Endothelial cell of umbilical vein (primary cell): ENCODE data around the gene CPNE7. TPM values are rescaled to one million over a fixed set of nuclear protein-coding genes. Genes with fewer than 3 reads are reported as not detected.

ENCODE experiments used
- BruUV-seq: library from RNA; stranded (reverse); fragments of 400-500 nt; replicated peaks from 2 replicates; lab custom pipeline; 2021; lab: Mats Ljungman, UMichigan
- CTCF ChIA-PET: fragments of 300-600, 350-600 bp; sonication (Branson Sonifier 250); formaldehyde crosslinking; loops from one replicate; lab custom pipeline; 2021; ENCODE audit warnings: antibody characterized with exemption, inconsistent platforms; lab: Charles Lee
- POLR2A ChIA-PET: fragments of 300-600, 350-600 bp; sonication (Branson Sonifier 250); formaldehyde crosslinking; loops from one replicate; lab custom pipeline; 2021; ENCODE audit warnings: antibody characterized with exemption, inconsistent platforms; lab: Charles Lee
- DNase-seq: peaks from one replicate; pipeline ENCODE4 v3.0.0-alpha.2; 2011; ENCODE audit warnings: low read depth, low spot score
- FAIRE-seq: peaks from 2 replicates; lab custom pipeline; 2011; peaks lifted over from hg19 to GRCh38; lab: Jason Lieb, UNC
- H2AFZ ChIP-seq: 2 replicates; pipeline ENCODE4 v1.6.0; 2012; ENCODE audit warnings: low read depth, low read length, control low read depth, inconsistent platforms
- H3K27ac ChIP-seq: 2 replicates; pipeline ENCODE4 v1.5.1; 2011; ENCODE audit warnings: low read depth, mild to moderate bottlenecking, control low read depth, low read length, moderate library complexity; ENCODE audit not compliant: insufficient read depth
- H3K27me3 ChIP-seq, 2 experiments: 2 replicates each; pipeline versions ENCODE4 v1.6.0 to v1.6.1; 2011; ENCODE audit warnings: low read length in 2 of 2, mixed read lengths in 1 of 2; ENCODE audit not compliant: control insufficient read depth in 2 of 2, insufficient read depth in 2 of 2
- H3K36me3 ChIP-seq, 2 experiments: 2 replicates in 1 of 2; 3 replicates in 1 of 2; pipeline ENCODE4 v1.5.1; 2011; ENCODE audit warnings: low read length in 2 of 2, mild to moderate bottlenecking in 1 of 2, moderate library complexity in 1 of 2; ENCODE audit not compliant: control insufficient read depth in 2 of 2, insufficient read depth in 2 of 2; ENCODE audit errors: extremely low read depth in 1 of 2
- H3K4me1 ChIP-seq: 3 replicates; pipeline ENCODE4 v1.5.1; 2011; ENCODE audit warnings: mild to moderate bottlenecking, low read length; ENCODE audit not compliant: control insufficient read depth, insufficient read depth; ENCODE audit errors: extremely low read depth
- H3K4me2 ChIP-seq: 2 replicates; pipeline ENCODE4 v1.6.1; 2011; ENCODE audit warnings: low read length, control low read depth, mixed read lengths; ENCODE audit not compliant: insufficient read depth
- H3K4me3 ChIP-seq, 3 experiments: fragments of 200-600 bp in 1 of 3; sonication (generic), shearing (Covaris generic) in 1 of 3; replicated peaks in 1 of 3; 2 replicates each; pipeline ENCODE4 v1.5.1; 2011 to 2016; ENCODE audit warnings: control low read depth in 3 of 3, low read length in 3 of 3, mild to moderate bottlenecking in 2 of 3, inconsistent platforms in 1 of 3, low read depth in 1 of 3, moderate library complexity in 1 of 3; ENCODE audit not compliant: insufficient read depth in 1 of 3
- H3K79me2 ChIP-seq: 2 replicates; pipeline ENCODE4 v1.6.0; 2012; ENCODE audit warnings: low read length, inconsistent platforms; ENCODE audit not compliant: control insufficient read depth, insufficient read depth
- H3K9ac ChIP-seq: replicated peaks from 2 replicates; pipeline ENCODE3; 2011; ENCODE audit warnings: low read length, control low read depth; ENCODE audit not compliant: insufficient read depth; ENCODE audit errors: extremely low read depth
- H3K9me1 ChIP-seq: replicated peaks from 3 replicates; pipeline ENCODE4 v1.6.0; 2011; ENCODE audit warnings: mild to moderate bottlenecking, low read length; ENCODE audit not compliant: control insufficient read depth, insufficient read depth; ENCODE audit errors: extremely low read depth
- H3K9me3 ChIP-seq: replicated peaks from 2 replicates; pipeline ENCODE4 v1.5.1; 2012; ENCODE audit warnings: low read length, inconsistent platforms; ENCODE audit not compliant: control insufficient read depth, insufficient read depth
- H4K20me1 ChIP-seq: replicated peaks from 2 replicates; pipeline ENCODE3; 2011; ENCODE audit warnings: mild to moderate bottlenecking, low read length; ENCODE audit not compliant: control insufficient read depth, insufficient read depth; ENCODE audit errors: extremely low read depth
- EZH2 ChIP-seq: IDR thresholded peaks from 2 replicates; pipeline ENCODE4 v1.6.1; 2012; ENCODE audit warnings: borderline replicate concordance, low read depth, mild to moderate bottlenecking, moderate library complexity, low read length, inconsistent platforms; ENCODE audit not compliant: severe bottlenecking
- FOS ChIP-seq: IDR thresholded peaks from 2 replicates; pipeline ENCODE4 v1.6.1; 2011; ENCODE audit warnings: mild to moderate bottlenecking, low read length, moderate library complexity, borderline replicate concordance; ENCODE audit not compliant: insufficient read depth
- GATA2 ChIP-seq: IDR thresholded peaks from 2 replicates; pipeline ENCODE4 v1.7.0; 2011; ENCODE audit warnings: low read depth, mild to moderate bottlenecking, moderate library complexity, mixed read lengths, low read length; ENCODE audit not compliant: insufficient read length, insufficient read depth
- JUN ChIP-seq: IDR thresholded peaks from 2 replicates; pipeline ENCODE4 v1.6.1; 2011; ENCODE audit warnings: borderline replicate concordance, low read depth; ENCODE audit not compliant: insufficient read length, insufficient read depth
- MAX ChIP-seq: IDR thresholded peaks from 2 replicates; pipeline ENCODE4 v1.6.1; 2011; ENCODE audit not compliant: insufficient read depth, insufficient read length
- MYC ChIP-seq: IDR thresholded peaks from one replicate; pipeline ENCODE4 v1.6.1; 2011; ENCODE audit warnings: mild to moderate bottlenecking, low read depth, low read length
- POLR2A ChIP-seq: IDR thresholded peaks from 2 replicates; pipeline ENCODE4 v1.6.1; 2012; ENCODE audit warnings: low read depth, mild to moderate bottlenecking, control low read depth, low read length
- POLR2AphosphoS5 ChIP-seq: IDR thresholded peaks from 2 replicates; pipeline ENCODE4 v1.6.1; 2012; ENCODE audit warnings: low read depth, mild to moderate bottlenecking, control low read depth, low read length, moderate library complexity; ENCODE audit not compliant: insufficient read depth
- dilution Hi-C: fragments of 300-500 bp; cut with MboI; formaldehyde crosslinking; loops from one replicate; pipeline ENCODE4 v1.15.0; 2019; ENCODE audit warnings: low sequenced_read_pairs; ENCODE audit not compliant: extremely low pct_ligation_motif_present
- intact Hi-C: fragments of 100-400 bp; cut with micrococcal nuclease; formaldehyde crosslinking; loops from one replicate; pipeline ENCODE4 v1.10.0; 2022
- polyA plus RNA-seq, 4 experiments: library from polyadenylated mRNA; depleted of rRNA in 3 of 4; stranded (reverse) in 3 of 4; unstranded in 1 of 4; fragments of >200 nt; gene quantifications; 2 replicates each; pipeline versions ENCODE4 v1.2.1 to v1.2.3, GENCODE V29; 2011 to 2012; ENCODE audit warnings: missing spikeins in 1 of 4
- total RNA-seq: library from RNA; stranded (reverse); gene quantifications from 2 replicates; pipeline ENCODE4 v1.2.3, GENCODE V29; 2021
- TF ChIP-seq, protein P1 (sequence below), 2 donors: IDR thresholded peaks; 1 replicate in 1 of 2; 2 replicates in 1 of 2; pipeline ENCODE4 v1.5.1; 2011; ENCODE audit warnings: low read length in 2 of 2, mild to moderate bottlenecking in 2 of 2, moderate library complexity in 2 of 2, control low read depth in 1 of 2, inconsistent platforms in 1 of 2, low read depth in 1 of 2; ENCODE audit not compliant: insufficient read depth in 1 of 2; ENCODE audit errors: extremely low read depth in 1 of 2

The CPNE7 gene
- total and polyA plus RNA-seq, 2 donors (not counting 3 experiments of a cell fraction or from before 2014, with no cell fraction given), result 2.0 to 5.9 TPM

DNA sequence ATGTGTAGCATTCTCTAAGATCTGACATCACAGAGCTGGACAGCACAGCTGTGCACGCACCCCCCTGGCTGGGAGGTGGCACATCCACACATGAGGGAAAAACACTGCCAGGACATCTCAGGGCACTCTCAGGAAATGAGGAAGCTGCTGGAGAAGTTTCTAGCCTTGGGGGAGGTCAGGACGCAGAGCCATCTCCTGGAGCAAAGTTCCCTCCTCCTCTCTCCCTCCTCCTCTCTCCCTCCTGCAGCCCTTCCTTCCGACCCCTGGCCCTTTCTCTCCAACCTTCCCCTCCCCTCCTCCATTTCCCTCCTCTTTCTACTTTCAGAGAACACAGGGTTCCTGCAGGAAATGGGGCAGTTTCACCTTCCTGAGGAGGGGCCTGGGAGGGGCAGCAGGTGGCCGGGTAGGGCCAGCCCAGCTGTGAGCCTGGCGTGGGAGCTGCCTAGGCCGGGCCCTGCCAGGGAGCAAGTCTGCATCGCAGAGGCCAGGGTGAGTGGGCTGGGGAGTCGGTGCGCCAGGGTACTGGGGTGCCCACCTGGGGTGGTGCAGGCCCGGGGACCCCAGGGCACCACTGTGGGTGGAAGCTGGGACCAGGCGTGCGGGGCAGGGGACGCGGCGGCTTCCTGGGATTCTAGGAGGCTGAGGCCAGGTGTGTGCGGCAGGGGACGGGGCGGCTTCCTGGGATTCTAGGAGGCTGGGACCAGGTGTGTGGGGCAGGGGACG is 37.8 kb downstream of the CPNE7 start, which contains the start of gene DPEP1:
DPEP1 (plus strand) TSS at position 412 of the 723 bp plus-strand sequence. CDS start 16,769 bp downstream, outside the sequence.
- Histone ChIP-seq H3K4me2 (no peak within 1 kb of the TSS), H3K9ac (no peak within 1 kb of the TSS), H3K9me3 (no peaks in the 10 kb centered on the region), H2AFZ (no peak within 1 kb of the TSS), H3K27me3 (no peaks in the 10 kb centered on the region), H3K4me3 (no peak within 1 kb of the TSS), H3K4me1 (peaks cover 2% of the 10 kb centered on the region), H3K27ac (no peak within 1 kb of the TSS), H3K36me3 (no peaks in the 10 kb centered on the region), H4K20me1 (no peaks in the 10 kb centered on the region), H3K79me2 (no peaks in the 10 kb centered on the region), H3K9me1 (no peaks in the 10 kb centered on the region)
- ChIA-PET POLR2A (no interaction called here), CTCF (interaction anchor here (1.4 to 4.1 kb wide), 14 partner anchors 10 to 73 kb away, joined by 3 to 48 read pairs (median 6); partner anchors contain the start of genes CDK10, CHMP1A and SPATA33)
- intact Hi-C loops, result no loop called here
- TF ChIP-seq POLR2AphosphoS5 (no peak), GATA2 (no peak)
- no TSS peak for BruUV-seq
- DNase-seq, result no peak
- dilution Hi-C loops, result no loop called here
- FAIRE-seq, result no peak

DNA sequence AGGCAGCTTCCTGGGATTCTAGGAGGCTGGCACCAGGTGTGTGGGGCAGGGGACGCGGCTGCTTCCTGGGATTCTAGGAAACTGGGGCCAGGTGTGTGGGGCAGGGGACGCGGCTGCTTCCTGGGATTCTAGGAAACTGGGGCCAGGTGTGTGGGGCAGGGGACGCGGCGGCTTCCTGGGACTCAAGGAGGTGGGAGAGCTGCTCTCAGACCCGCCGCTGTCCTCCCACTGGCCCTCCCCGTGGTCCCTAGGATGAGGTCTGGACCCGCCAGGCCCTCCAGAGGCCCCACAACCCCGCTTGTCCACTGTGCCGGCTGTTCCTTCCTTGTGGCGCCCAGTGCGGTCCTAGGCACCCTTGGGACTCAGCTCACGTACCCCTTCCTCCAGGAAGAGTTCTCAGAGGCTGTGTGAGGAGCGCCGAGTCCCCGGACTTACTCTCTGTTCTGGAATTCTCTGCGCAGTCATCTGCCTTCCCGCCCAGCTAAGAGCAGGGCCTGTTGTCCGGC is 38.4 kb downstream of the CPNE7 start:
- Histone ChIP-seq H2AFZ (no peak overlapping the region), H3K36me3 (no peaks in the 10 kb centered on the region), H4K20me1 (no peaks in the 10 kb centered on the region), H3K9me1 (no peaks in the 10 kb centered on the region), H3K27ac (no peak overlapping the region), H3K9ac (no peak overlapping the region), H3K4me1 (peaks cover 2% of the 10 kb centered on the region), H3K79me2 (no peaks in the 10 kb centered on the region), H3K4me3 (no peak overlapping the region), H3K4me2 (no peak overlapping the region), H3K27me3 (no peaks in the 10 kb centered on the region), H3K9me3 (no peaks in the 10 kb centered on the region)
- CTCF ChIA-PET, result interaction anchor here (1.0 to 4.1 kb wide), 21 partner anchors 9 to 247 kb away, joined by 3 to 48 read pairs (median 6); partner anchors contain the start of genes CDK10, CHMP1A, CPNE7 and SPATA33
- TF ChIP-seq POLR2A, result no peak
- TF ChIP-seq GATA2, result no peak
- TF ChIP-seq FOS, result no peak
- no peak for TF ChIP-seq POLR2AphosphoS5
- no peak for TF ChIP-seq EZH2
- TF ChIP-seq MAX, result no peak
- no peak for TF ChIP-seq JUN
- TF ChIP-seq, protein P1, sequence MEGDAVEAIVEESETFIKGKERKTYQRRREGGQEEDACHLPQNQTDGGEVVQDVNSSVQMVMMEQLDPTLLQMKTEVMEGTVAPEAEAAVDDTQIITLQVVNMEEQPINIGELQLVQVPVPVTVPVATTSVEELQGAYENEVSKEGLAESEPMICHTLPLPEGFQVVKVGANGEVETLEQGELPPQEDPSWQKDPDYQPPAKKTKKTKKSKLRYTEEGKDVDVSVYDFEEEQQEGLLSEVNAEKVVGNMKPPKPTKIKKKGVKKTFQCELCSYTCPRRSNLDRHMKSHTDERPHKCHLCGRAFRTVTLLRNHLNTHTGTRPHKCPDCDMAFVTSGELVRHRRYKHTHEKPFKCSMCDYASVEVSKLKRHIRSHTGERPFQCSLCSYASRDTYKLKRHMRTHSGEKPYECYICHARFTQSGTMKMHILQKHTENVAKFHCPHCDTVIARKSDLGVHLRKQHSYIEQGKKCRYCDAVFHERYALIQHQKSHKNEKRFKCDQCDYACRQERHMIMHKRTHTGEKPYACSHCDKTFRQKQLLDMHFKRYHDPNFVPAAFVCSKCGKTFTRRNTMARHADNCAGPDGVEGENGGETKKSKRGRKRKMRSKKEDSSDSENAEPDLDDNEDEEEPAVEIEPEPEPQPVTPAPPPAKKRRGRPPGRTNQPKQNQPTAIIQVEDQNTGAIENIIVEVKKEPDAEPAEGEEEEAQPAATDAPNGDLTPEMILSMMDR (IDR thresholded peaks at IDR 0.05; ENCODE audit: extremely low read depth in 1 of 2, insufficient read depth in 1 of 2, low read depth in 1 of 2, low read length in 2 of 2), result no peak
- TF ChIP-seq MYC, result no peak
- BruUV-seq, result no TSS peak
- dilution Hi-C loops (no loop called here), intact Hi-C loops (no loop called here)
- POLR2A ChIA-PET, result no interaction called here
- DNase-seq, result no peak
- FAIRE-seq, result no peak
